Body of pancreas (tissue), 4 donors: ENCODE results near the gene GCNT2. TPM values are rescaled to one million over a fixed set of nuclear protein-coding genes. Genes with fewer than 3 reads are reported as not detected.

Source experiments
- ATAC-seq: fragments of 150-250 bp; one replicate; pipeline ENCODE4 v1.9.1; 2016
- DNase-seq, 4 donors: peaks; one replicate each; pipeline ENCODE4 v3.0.0-alpha.2; 2019
- H3K27ac ChIP-seq, 4 donors: fragments of 200-600 bp; sonication (generic); 1 replicate in 3 of 4; 2 replicates in 1 of 4; pipeline versions ENCODE4 v1.5.1 to v1.6.1; 2016 to 2019; ENCODE audit warnings: mild to moderate bottlenecking in 1 of 4, mixed read lengths in 1 of 4, moderate library complexity in 1 of 4
- H3K27me3 ChIP-seq, 2 donors: fragments of 200-600 bp; sonication (generic); one replicate each; pipeline ENCODE4 v1.6.0; 2016; ENCODE audit warnings: mild to moderate bottlenecking in 1 of 2
- H3K36me3 ChIP-seq, 2 donors: fragments of 200-600 bp; sonication (generic); replicated peaks in 1 of 2; 2 replicates each; pipeline ENCODE4 v1.5.1; 2016; ENCODE audit warnings: low read depth in 2 of 2; ENCODE audit not compliant: insufficient read depth in 1 of 2
- H3K4me1 ChIP-seq: fragments of 200-600 bp; sonication (generic); one replicate; pipeline ENCODE4 v1.6.0; 2016
- H3K4me3 ChIP-seq, 2 donors: fragments of 200-600 bp; sonication (generic); 1 replicate in 1 of 2; 2 replicates in 1 of 2; pipeline ENCODE4 v1.5.1; 2016 to 2019
- H3K9me3 ChIP-seq, 3 donors: fragments of 200-600 bp; sonication (generic); 1 replicate in 2 of 3; 2 replicates in 1 of 3; pipeline ENCODE4 v1.5.1; 2016
- POLR2A ChIP-seq, 3 donors: fragments of 450-650 bp; IDR thresholded peaks; one replicate each; pipeline ENCODE4 v1.6.1; 2016; ENCODE audit warnings: antibody characterized with exemption in 3 of 3, mild to moderate bottlenecking in 2 of 3
- WGBS, 2 donors: methylation state at CpG; one replicate each; pipeline ENCODE4 v1.1.5; 2017; 5-methylcytosine and 5-hydroxymethylcytosine counted together
- intact Hi-C: fragments of 100-400 bp; cut with DNase I; formaldehyde crosslinking; loops from one replicate; pipeline ENCODE4 v1.15.1; 2023
- total RNA-seq, 2 donors: library from RNA; depleted of rRNA; stranded (reverse); fragments of >200 nt; gene quantifications; one replicate each; pipeline ENCODE4 v1.1.0, GENCODE V29; 2016
- TF ChIP-seq, protein P1 (sequence below), 7 experiments: fragments of 450-650 bp in 4 of 7; fragments of 200-600 bp in 3 of 7; sonication (generic) in 3 of 7; IDR thresholded peaks; one replicate each; pipeline ENCODE4 v1.5.1; 2016 to 2019; ENCODE audit warnings: antibody characterized with exemption in 7 of 7

Gene GCNT2
- 1 to 10 TPM; 4.4 to 7.6 TPM for total RNA-seq

GRCh38 chr6:10521104-10521808 is at the start of gene GCNT2:
Gene GCNT2, plus strand, starts transcription at chr6:10521351. Its CDS starts 7,561 bp downstream, at chr6:10528912.
- Histone ChIP-seq H3K27ac (peak within 1 kb of the TSS in 2 of 4 donors; percentile 4 to 25), H3K36me3 (no peaks in the 10 kb centered on the region), H3K27me3 (no peaks in the 10 kb centered on the region), H3K9me3 (no peaks in the 10 kb centered on the region), H3K4me3 (no peak within 1 kb of the TSS), H3K4me1 (no peaks in the 10 kb centered on the region)
- DNase-seq (no peak), ATAC-seq (peak; percentile 27)
- no peak for TF ChIP-seq POLR2A (IDR thresholded peaks at IDR 0.05)
- TF ChIP-seq, protein P1, sequence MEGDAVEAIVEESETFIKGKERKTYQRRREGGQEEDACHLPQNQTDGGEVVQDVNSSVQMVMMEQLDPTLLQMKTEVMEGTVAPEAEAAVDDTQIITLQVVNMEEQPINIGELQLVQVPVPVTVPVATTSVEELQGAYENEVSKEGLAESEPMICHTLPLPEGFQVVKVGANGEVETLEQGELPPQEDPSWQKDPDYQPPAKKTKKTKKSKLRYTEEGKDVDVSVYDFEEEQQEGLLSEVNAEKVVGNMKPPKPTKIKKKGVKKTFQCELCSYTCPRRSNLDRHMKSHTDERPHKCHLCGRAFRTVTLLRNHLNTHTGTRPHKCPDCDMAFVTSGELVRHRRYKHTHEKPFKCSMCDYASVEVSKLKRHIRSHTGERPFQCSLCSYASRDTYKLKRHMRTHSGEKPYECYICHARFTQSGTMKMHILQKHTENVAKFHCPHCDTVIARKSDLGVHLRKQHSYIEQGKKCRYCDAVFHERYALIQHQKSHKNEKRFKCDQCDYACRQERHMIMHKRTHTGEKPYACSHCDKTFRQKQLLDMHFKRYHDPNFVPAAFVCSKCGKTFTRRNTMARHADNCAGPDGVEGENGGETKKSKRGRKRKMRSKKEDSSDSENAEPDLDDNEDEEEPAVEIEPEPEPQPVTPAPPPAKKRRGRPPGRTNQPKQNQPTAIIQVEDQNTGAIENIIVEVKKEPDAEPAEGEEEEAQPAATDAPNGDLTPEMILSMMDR (IDR thresholded peaks at IDR 0.05), result no peak
- 48 to 55% methylated on average over 12 of the region's 12 CpGs for WGBS, 2 donors
- intact Hi-C loops, result no loop called here

DNA sequence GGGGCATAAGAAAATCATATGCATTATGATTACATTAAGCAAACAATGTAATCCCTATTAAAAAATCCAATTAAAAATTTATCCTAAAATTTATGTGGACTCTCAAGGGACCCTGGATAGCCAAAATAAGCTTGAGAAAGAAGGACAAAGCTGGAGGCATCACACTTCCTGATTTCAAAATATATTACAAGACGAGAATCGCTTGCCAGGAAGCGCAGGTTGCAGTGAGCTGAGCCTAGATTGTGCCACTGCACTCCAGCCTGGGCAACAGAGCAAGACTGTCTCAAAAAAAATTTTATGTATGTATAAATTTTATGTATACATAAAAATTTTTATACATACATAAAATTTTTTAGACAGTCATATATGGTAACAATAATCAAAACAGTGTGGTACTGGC is 48.5 kb upstream of the GCNT2 start:
- intact Hi-C loops, result no loop called here
- DNase-seq (no peak), ATAC-seq (no peak)
- TF ChIP-seq, protein P1 (IDR thresholded peaks at IDR 0.05), result no peak
- no peak for TF ChIP-seq POLR2A (IDR thresholded peaks at IDR 0.05)
- Histone ChIP-seq H3K27me3 (no peaks in the 10 kb centered on the region), H3K27ac (no peak overlapping the region), H3K4me1 (no peaks in the 10 kb centered on the region), H3K4me3 (no peak overlapping the region), H3K9me3 (no peaks in the 10 kb centered on the region), H3K36me3 (no peaks in the 10 kb centered on the region)
- WGBS, 2 donors, result 79 to 84% methylated on average over 3 of the region's 3 CpGs

GRCh38 chr6:10478187-10479040 is 42.7 kb upstream of the GCNT2 start:
- Histone ChIP-seq H3K9me3 (no peaks in the 10 kb centered on the region), H3K27ac (no peak overlapping the region), H3K4me1 (no peaks in the 10 kb centered on the region), H3K4me3 (no peak overlapping the region), H3K27me3 (no peaks in the 10 kb centered on the region), H3K36me3 (no peaks in the 10 kb centered on the region)
- DNase-seq, result peak in 1 of 4 donors; percentile 4
- TF ChIP-seq POLR2A (IDR thresholded peaks at IDR 0.05), result no peak
- TF ChIP-seq, protein P1 (IDR thresholded peaks at IDR 0.05), result peak; percentile 41 to 72 (median 64)
- ATAC-seq, result no peak
- intact Hi-C loops, result loop anchor here (5.0 kb wide), 1 partner anchor 324 kb away; no protein-coding TSS in a partner anchor
- WGBS, 2 donors, result 41 to 44% methylated on average over 8 to 10 of the region's 10 CpGs

DNA sequence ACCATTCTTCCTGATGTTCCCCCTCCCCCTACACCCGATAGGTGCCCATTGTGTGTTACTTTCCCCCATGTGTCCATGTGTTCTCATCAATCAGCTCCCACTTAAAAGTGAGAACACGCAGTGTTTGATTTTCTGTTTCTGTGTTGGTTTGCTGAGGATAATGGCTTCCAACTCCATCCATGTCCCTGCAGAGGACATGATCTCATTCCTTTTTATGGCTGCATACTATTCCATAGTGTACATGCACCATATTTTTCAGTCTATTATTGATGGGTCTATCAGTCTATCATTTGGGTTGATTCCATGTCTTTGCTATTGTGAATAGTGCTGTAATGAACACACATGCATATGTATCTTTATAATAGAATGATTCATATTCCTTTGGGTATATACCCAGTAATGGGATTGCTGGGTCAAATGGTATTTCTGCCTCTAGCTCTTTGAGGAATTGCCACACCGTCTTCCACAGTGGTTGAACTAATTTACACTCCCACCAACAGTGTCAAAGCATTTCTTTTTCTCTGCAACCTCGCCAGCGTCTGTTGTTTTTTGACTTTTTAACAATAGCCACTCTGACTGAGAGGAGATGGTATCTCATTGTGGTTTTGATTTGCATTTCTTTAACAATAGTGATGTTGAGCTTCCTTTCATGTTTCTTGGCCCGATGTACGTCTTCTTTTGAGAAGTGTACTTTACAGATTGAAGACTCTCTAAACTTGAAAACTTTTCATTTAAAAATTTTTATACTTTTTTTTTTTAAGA is 41.0 kb upstream of the GCNT2 start:
- H3K9me3 ChIP-seq, result no peaks in the 10 kb centered on the region
- ATAC-seq (no peak), DNase-seq (no peak)
- no peaks in the 10 kb centered on the region for H3K36me3 ChIP-seq
- TF ChIP-seq, protein P1 (IDR thresholded peaks at IDR 0.05), result no peak
- no peak for TF ChIP-seq POLR2A (IDR thresholded peaks at IDR 0.05)
- H3K27ac ChIP-seq, result no peak overlapping the region
- no peak overlapping the region for H3K4me3 ChIP-seq
- H3K27me3 ChIP-seq, result no peaks in the 10 kb centered on the region
- intact Hi-C loops, result loop anchor here (5.0 kb wide), 1 partner anchor 322 kb away; no protein-coding TSS in a partner anchor
- WGBS, 2 donors, result 73 to 76% methylated on average over 7 of the region's 7 CpGs
- H3K4me1 ChIP-seq, result no peaks in the 10 kb centered on the region
